RKO (cell line): ENCODE data around the gene ULK4.
"Not testable (repeated sequence)": the region's sequence is repeated elsewhere in the genome, so short reads cannot be mapped to it uniquely, and the experiment has no call there.

ENCODE experiments used
- DNase-seq: peaks from one replicate; pipeline ENCODE4 v3.0.0-alpha.2; 2016; ENCODE audit warnings: low spot score

Gene ULK4

DNA sequence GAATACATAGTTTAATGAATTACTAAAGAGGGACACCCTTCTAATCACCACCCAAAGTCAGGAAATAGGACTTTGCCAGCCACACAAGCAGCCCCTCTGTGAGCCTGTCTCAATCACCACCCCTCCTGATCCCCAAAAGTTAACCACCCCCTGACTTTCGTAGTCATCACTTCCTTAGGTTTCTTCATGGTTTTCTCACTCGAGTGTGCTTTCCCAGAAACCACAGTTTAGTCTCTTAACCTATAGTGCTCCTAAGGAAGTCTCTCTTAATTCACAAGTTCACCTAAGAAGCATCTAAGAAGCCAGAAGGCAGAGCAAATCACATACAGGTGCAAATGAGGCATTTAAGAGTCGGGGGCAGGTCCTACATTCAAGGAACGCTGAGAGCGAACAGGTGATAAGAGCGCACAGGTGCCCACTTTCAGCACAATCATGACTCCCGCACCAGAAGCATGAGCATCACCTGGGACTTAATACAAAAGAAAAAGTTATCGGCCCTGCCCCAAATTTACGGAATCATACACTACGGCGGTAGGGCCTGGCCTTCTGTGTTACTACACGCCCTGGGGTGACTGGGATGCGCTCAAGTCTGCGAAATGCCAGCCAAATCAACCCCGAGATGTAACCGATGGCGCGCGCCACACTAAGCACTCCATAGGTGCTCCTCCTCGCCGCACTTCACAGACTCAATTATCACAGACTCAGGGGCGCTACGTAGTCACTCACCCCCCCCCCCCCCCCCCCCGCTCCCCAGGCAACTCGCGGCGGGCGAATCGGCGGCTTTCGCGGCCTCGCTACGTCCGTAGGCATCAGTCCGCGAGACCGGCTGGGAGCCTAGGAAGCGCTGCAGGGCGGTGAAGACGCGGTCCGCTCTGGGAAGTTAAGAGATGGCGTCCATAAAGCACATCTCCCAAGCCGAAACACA, 815 bp downstream of the ULK4 start:
- peak; percentile 80 for DNase-seq

DNA sequence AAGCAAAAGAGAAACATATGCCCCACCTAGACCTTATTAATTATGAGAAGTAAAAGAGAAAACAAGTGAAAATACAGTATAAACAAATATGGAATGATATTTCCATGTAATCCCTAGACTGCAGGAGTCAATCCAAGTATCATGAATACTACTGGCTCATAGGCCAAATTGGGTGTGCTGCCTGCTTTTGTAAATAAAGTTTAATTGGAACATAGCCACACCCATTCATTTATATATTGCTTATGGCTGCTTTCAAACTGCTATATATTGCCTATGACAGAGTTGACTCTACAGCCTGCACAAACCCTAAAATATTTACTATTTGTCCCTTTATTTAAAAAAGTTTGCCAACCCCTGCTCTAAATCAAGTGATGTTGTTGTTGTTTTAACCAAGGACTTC, 5.3 kb downstream of the ULK4 start:
- DNase-seq, result no peak

DNA sequence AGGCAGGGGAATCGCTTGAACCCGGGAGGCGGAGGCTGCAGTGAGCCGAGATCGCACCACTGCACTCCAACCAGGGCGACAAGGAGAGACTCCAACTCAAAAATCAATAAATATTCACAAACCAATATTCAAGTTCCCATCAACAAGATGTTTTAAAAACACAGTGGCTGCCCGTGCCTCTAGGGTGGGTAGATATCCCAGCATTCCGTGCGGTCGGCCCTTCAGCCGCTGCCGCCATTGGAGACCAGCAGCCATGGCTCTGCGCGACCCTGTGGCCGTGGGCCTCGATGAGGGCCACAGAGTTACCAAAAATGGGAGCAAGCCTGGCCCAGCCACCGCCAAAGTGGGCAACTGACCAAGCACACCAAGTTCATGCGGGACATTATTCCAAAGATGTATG, 6.7 kb downstream of the ULK4 start:
- no peak for DNase-seq

DNA sequence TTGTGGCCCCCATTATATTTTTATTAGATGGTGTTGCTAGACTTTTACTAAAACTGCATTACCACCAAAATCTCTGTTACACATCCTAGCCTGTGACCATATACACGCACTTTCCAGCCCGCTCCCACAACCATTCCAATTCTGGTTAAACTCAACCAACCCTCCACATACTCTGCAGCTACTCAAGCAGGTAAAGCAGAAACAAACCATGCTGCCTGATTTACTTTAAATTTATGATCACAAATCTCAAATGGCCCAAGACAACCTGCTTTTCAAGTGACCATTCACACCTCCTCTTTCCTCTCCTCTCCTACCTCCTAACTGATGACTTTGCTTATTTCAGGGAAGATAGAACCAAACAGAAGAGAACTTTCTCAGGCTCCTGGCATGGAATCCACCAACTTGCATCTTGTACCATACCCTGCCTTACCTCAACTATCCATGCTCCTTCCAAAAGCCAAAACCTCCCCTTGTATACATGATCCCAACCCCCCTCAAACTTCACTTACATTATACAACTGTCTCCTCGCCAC, 18.5 kb downstream of the ULK4 start:
- DNase-seq, result no peak

DNA sequence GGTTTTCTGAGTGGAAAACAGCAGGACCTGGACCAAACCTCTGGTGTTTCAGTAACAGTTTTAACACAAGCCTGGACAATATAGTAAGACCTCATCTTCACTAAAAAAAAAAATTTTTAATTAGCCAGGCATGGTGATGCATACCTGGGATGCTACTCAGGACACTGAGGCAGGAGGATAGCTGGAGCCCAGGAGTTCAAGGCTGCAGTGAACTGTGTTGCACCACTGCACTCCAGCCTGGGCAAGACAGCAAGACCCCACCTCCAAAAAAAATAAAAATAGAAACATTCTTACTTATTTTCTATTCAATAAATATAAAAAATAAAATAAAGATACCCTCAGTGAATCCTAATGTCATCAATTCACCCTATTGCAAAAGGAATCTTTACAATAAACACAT, 21.5 kb downstream of the ULK4 start:
- no peak for DNase-seq

DNA sequence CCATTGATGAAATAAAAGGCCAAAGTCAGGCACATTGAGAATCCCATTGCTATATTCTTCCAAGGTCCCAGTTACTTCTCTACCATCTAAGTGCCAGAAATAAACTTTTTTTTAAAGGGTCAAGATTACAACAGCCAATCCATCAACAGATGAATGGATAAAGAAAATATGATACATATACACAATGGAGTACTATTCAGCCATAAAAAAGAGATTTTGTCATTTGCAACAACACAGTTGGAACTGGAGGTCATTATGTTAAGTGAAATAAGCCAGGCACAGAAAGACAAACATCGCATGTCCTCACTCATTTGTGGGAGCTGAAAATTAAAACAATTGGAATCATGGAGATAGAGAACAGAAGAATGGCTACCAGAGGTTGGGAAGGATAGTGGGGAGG, 25.5 kb downstream of the ULK4 start:
- no peak for DNase-seq

DNA sequence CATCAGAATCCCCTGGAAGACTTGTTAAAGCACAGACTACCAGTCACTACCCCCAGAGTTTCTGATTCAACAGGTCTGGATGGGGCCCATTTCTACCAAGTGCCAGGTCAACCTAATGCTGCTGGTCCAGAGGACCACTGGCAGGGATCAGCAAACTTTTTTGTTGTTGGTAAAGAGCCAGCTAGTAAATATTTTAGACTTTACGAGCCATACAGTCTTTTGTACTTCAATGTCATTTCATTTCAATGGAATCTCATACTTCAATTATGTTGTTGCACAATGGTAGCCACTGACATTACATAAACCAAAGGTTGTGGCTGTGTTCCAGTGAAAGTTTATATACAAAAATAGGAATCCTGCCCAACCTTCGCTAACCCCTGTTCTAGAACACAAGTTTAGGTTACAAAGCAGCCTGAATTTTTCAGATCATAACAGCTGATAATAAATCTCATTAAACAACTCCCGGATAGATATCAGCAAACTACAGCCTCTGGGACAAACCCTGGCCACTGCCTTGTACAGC, 28.7 kb downstream of the ULK4 start:
- DNase-seq, result no peak

DNA sequence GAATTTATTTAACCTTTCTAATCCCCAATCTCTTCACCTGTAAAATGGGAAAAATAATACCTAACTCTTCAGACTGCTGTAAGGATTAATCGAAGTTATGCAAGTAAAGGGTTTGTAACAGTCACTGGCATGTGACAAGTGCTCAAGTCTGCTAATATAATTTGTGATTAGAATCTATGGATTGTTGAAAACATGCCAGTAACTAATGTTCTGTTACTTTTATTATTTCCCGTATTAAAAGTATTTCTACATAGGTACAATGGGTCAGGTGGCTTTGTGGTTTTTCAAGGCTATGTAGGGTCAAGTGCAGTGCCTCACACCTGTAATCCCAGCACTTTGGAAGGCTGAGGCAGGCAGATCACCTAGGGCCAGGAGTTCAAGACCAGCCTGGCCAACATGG, 29.4 kb downstream of the ULK4 start:
- no peak for DNase-seq

DNA sequence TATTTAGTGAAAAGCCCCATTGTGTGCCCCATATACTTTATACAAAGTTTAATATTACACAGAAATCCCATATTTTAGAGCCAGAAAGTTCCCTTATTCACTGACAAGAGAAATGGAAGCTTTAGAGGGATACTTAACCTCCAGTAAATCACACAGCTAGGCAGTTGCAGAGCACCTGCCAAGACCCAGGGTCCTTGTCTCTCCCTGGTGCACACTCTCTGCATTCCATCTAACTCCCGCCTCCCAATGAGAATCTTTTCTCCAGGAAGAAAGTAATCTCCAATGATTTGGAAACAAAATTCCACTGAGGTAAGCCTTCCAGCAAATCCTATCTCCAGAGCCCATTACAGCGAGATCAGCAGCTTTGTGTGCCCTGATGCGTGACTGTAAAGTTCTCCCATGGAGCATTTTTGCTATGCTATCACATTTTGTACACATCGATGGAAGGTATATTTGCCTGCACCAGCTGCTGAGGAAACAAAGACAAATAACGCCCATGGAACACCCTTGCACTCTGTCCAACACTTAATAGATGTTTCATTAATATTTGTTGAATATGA, 41.4 kb downstream of the ULK4 start:
- DNase-seq, result no peak

DNA sequence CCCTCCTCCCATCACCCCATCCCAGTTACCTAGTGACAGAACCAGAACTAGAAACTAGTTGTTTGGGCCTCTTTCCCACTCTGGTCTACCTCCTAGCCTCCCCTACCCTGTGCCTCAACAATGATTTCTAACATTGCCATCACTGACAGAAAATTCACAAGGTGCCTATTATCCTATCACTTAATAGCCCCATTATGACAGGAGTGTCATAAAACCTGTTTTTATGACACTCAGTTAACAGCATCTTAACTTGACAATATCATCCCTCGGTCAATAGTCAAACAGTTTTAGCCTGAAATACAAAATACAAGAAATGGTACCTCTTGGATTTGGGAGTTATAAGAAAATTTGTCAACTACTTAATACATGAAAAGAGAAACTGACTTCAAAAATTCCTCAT, 46.5 kb downstream of the ULK4 start:
- DNase-seq, result no peak

DNA sequence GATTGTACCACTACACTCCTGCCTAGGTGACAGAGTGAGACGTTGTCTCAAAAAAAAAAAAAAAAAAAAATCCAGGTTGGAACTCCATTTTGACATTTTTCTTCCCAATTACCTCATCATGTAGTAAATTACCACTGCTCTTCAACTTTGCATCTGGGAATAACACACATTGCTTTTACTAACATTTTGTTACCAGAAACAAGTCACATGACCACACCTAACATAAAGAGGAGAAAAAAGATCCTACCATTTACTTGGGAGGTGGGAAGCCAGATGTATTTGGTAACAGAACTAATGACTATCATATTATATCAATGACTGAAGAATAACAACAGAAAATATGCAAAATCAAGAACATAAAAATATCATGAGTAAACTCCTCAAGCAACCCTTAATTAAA, 49.6 kb downstream of the ULK4 start:
- DNase-seq, result no peak

DNA sequence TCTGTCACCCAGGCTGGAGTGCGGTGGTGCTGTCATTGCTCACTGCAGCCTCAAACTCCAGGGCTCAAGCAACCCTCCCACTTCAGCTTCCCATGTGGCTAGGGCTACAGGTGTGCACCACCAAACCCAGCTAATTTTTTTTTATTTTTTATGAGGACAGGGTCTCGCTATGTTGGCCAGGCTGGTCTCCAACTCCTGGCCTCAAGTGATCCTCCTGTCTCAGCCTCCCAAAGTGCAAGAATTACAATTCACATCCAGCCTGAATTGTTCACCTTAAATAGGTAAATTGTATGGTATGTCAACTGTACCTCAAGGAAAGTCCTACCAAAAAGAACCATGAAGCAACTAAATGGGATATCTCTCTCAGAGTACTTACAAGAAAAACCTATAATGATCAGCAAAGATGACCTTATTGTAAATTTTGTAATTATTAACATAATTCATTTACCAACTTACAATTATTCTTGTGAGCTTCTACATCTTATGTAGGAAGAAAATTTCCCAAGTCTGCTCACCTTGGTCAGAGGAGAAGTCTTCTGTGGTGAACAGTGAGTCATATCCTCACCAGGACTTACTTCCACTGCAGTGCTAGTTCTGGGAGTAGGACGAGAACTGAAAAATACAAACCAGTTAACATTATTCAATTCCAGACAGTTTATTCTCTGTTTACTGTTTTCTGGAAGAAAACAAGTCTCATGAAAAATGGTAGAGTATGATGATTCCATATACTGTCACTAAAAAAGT, 54.4 kb downstream of the ULK4 start:
- DNase-seq, result peak; percentile 13

DNA sequence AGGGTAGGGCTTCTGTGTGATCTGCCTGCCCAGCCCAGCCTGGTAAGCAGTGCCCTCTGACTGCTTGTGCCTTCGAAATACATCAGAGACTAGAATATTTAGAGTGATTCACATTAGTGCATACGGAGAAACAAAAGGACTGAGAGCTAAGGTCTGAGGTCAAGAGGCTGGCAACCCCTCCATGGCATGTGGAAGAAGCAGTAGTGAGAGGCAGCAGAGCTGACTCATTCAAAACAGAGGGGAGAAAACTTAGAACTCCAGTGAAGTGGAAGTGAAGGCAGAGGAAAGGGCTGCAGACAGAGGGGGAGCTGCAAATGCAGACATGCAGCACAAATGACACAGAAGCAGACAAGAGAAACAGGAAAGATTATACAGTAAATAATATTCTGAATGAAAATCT, 61.6 kb downstream of the ULK4 start:
- no peak for DNase-seq

DNA sequence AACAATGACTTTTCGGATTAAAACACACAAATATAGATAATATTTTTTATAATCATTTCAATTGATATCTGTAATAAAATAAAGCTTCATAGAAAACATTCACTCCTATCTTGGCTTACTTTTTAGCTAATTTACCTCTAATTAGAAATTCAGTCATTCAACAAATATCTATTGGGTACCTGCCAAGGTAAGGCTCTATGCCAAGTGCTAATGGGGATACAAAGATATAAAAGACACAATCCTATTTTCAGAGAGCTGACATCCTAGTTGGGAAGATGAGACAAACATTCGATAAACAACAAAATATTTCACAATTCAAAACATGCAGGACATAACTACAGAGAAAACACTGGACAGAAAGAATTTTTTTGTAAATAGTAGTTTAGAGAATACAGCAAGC, 63.3 kb downstream of the ULK4 start:
- no peak for DNase-seq

DNA sequence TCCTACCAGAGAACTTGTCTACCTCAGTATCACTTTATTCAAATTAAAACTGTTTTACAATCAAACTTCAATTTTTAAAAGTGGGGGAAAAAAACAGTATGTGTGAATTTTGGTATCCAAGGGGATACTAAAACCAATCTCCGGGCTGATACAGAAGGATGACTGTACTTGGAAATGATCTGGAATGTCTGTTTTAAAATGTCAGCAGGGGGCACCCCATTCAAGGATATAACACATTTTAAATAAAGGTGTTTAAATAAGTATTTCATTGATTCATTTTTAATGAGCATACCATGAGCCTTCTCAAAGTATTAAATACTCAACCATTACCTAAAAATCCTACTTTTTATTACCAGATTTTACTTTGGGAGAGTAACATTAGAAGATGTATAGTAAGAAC, 67.9 kb downstream of the ULK4 start:
- peak; percentile 67 for DNase-seq

DNA sequence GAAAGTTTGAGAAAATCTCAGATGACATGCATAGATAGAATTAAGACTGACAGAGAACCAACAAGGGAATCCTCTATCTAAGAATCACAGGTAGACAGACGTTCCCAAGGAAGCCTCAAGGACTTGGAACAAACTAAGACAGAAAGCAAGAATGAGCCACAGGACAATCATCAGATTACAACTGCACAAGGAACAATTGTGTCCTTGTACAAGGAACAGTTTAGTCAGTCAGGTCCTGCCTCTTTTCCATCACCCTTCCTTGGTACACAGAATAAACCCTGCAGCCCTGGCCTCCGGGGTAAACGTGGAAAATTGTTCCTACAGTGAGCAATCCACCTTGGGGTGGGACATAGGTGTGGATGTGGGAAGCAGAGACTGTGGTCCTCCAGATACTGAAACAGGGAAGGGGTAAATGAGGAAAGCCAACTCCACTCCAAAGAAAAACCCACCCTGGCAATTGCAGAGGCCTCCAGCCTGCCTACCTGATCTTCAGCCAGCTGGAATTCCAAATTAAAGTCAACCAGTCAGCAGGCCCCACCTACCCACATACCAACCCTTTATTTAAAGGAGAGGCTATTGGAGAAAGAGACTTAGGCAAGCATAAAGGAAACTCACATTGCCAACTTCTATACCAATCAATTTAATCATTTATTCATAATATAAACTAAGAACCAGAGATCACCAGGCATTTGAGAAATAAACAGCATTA, 73.4 kb downstream of the ULK4 start:
- DNase-seq, result no peak

DNA sequence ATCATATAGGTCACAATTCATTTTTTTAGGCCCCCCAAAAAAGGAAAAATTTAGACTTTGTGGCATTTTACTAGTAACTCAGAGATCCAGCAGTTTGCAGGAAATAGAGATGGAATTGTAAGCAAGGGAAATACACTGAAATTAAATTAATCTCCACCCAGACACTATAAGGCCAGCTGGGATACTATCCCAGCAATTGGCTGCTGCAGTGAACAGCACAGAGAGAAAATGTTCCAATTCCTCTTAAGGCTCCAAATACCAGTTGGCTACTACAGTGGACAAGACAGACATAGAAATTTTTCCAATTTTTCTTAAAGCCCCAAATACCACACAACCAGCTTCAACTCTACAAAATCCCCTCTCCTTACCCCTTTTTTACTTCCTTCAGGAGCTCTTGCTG, 78.9 kb downstream of the ULK4 start:
- no peak for DNase-seq

DNA sequence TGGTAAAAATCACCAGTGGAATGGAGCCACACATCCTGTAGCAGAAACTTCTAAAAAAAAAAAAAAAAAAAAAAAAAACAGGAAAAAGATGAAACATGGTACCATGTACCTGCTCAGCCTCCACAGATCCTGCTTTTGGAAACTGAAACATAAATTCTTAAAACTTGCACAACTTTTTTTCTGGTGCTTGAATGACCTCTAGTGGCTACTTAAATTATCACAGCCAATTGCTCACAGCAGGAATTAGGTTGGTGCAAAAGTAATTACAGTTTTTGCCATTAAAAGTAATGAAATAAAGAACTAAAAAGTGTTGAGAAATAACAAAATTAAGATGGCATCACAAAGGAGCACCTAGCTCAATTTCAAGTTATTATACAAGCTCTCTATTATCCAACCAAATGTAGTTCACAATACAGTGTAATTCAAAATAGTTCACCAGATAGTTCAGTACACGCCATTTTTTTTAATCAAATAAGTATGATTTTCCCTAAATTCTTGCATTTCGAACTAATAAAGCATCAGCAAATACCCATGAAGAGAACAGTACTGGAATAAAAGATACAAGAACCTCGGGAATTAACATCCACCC, 80.6 kb downstream of the ULK4 start:
- peak; percentile 56 for DNase-seq

DNA sequence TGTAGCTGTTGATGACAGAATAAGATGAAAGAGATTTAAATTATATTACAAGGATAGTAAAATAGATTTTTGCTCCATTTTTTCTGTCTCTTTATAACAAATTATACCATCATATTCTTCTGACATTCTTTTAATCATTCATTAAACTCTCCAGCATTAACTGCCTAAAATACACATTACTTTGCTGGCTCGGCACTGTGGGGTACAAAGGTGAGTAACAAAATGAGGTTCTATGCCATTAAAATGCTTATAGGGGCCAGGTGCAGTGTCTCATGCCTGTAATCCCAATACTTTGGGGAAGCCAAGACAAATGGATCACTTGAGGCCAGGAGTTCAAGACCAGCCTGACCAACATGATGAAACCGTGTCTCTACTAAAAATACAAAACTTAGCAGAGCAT, 81.5 kb downstream of the ULK4 start:
- no peak for DNase-seq

DNA sequence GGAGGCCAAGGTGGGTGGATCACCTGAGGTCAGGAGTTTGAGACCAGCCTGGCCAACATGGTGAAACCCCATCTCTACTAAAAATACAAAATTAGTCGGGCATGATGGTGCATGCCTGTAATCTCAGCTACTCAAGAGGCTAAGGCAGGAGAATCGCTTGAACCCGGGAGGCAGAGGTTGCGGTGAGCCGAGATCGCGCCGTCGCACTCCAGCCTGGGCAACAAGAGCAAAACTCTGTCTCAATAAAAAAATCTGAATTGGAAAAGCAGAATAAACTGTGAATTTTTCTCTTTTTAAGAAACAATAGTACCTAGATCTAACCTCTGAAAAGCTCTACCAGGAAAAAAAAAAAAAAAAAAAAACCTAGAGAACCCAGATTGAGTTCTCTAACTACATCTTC, 84.2 kb downstream of the ULK4 start:
- not testable (repeated sequence) for DNase-seq

DNA sequence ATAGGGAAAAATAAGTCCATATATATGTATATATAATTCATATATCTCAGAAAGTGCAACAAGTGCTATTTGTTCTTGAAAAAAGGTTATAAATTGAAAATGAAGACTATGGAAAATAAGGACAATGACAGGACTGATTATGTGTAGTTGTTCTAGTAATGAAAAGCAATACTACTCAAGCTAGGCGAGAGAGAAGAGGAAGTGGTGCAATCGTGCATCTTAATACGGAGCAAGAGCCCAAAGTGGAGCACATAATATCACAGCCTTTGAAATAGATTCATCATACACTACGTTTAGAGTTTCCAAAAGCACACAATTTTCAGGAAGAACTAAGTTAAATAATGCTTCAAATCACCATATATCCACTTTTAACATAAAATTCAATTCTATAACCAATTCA, 87.9 kb downstream of the ULK4 start:
- DNase-seq, result no peak

DNA sequence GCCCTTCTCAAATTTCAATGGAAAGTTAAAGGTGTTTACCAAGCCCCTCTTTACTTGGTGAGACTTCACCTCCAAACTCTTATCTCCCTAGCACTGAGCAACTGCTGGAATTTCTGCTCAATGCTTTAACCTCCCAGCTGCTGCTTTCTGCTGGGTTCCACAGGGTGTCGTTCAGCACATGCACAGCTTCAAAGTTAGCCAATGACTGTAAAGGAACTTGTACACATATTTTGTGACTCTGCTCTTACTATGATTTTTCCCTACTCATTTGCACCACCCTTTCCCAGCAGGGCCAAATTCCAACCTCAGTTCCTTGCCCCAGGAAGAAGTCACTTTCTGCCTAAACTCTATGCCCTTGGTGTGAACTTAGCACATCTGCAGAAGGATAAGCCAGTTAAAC, 89.7 kb downstream of the ULK4 start:
- DNase-seq, result no peak
